GM19193 (cell line): ENCODE measurements around the gene FRMD4B.

ENCODE experiments used
- POLR2A ChIP-seq: IDR thresholded peaks from 4 replicates; pipeline ENCODE4 v1.6.1; 2011; ENCODE audit not compliant: insufficient read depth, insufficient read length; ENCODE audit errors: extremely low read depth

FRMD4B gene

DNA sequence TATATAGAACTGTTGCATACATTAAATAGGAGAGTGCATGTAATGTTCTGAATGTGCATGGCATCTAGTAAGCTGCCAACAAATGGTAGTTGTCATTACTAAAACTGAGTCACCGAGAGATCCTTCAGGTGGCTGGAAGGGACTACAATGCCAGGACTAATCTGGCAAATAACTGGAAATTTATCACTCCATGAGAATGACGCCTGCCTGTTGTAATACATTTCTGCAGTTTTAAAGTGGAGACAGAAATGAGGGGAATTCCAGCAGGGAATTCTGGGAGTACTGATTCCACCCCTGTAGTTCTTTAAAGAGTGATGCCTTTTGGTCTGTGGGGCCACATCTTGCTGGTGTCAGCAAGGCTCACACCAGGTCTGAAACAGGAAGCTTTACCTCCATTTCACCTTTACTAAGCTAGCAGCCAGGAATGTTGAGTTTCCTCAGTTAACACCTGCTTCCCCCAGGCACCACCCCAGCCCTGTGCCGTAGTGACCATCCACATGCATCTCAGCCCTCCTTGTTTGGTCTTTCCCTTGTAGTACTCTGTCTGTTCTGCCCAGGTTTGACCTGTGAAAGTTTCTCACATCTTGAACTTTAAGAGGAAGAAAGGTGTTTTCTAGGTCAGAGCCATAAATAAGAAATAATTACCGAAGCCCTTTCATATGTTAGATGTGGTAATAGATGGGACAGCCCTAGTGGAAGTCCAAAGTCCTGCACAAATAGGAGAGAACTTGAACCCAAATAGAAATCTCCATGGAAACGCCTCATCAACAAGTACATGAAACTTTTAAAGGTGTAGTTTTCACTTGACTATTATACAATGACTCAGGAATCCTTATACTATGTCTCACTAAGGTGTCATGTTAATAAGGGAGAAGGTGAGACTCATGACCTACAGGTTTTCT lies 206.8 kb downstream of the FRMD4B start:
- no peak for TF ChIP-seq POLR2A

DNA sequence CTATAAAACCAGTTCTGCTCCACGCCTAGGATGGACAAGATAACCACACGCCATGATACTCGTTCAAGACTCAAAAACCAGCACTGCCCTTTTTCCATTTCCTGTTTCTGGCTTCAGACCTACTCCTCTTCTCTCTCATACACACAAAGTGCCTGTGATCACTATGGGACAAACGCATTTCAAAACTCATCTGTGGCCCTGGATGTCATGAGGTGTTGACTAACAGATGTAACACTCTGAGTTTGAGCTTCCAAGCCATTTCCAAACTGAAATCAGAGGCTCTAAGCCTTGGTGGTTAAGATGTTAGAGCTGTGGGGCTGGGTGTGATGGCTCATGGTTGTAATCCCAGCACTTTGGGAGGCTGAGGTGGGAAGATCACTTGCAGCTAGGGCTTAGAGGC lies 207.8 kb downstream of the FRMD4B start:
- no peak for TF ChIP-seq POLR2A

DNA sequence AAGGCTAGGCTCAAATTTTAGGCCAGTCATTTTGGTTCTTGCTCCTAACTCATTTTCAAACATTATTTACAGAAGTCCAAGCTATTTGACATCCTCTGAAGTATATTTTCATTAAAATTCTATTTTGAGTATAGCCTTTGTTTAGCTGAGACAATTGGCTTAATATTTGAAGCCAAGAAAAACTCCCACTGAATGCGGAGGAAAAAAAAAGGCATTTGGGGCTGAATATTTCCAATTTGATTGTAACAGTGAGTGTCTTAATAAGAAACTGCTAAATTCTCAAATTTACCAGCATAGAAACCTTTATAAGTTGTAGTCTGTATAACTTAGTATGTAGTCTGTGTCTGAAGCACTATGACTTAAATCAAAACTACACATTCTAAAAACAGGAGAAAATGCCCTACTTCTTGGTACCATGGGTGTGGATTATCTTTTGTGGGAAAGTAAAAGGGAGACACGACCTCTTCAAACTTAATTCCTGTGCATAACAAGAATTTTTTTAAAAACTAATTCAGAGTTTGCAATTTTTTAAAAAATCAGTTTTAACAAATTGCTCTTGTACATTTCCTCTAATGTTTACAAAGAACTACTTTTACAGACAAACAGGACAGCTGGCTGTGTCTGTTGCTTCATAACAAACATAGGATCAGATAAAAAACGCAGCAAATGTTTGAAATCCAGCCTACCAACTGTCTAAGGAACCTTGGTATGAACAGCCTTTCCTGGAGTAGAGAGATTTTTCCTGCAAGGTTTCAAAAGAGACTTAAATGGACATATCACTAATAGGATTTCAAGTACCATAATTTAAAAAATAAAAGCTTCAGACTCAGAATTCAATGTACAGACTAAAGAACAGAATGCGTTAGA lies 210.8 kb downstream of the FRMD4B start:
- no peak for TF ChIP-seq POLR2A

DNA sequence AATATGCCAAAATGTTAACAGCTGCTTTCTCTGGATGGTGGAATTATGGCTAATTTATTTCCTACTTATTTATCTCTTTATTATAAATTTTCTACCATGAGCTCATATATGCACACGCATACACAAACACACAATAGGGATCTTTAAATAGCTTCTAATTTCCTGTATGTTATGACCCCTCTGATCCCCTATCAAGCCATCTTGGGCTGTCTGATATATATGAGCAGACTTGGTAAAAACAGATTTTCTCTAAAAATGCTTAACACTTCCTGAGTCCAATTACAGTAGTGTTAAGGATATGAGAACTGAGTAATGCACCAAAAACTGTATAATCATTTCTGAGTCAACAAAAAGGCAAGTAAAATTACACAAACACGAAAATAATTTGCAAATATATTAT lies 211.4 kb downstream of the FRMD4B start:
- TF ChIP-seq POLR2A, result no peak

DNA sequence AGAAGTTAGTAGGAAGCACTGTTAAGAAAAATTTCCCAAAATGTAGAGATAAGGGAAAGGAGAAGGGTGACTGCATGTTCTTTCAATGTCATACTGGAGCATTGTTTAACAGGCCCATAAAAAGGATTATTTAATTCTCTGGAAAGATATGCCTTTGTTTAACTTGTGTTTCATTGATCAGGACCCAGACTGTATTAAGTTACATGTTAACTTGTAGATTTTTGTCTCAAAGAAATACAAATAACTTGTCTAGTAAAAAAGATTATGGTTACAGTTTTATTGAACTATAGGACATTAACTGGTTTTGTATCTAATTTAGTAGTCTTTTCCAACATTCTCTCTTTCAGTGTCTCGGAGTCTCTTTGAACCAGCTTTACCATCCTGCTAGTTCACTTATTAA lies 213.8 kb downstream of the FRMD4B start:
- no peak for TF ChIP-seq POLR2A

DNA sequence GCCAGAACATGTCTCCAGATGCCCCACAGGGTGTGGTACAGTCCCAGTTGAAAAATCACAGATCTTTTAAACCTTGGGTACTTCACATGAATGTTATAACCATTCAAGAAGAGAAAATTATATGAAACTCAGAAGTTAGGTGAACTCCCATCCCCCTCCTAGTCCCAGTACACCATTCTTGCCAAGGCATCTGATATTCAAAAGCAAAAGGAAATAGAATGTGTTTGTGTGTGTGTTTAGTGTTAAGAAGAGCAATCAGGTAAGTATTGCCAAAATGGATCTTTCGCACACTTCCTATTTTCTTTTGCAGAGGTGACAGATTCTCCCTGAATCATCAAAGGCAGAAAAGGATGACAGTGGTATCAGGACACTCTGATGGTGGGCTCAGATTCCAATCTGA lies 219.4 kb downstream of the FRMD4B start:
- TF ChIP-seq POLR2A, result no peak

DNA sequence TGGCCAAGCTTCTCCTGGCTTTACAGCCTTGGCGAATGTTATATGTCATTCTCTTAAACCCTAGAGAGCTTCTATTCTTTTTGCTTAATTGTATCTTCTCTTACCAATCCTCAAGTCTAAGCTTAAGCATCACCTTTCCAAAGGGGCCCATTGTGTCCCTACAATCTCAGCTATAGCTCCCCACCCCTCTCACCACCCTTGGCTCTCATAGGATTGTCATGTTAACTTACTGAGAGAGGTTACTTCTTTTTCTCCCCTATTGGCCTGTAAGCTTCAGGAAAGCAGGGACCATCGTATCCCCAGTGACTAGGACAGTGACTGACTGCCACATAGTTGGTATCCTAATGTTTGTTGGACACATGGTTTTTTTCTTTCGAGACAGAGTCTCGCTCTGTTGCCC lies 220.1 kb downstream of the FRMD4B start:
- TF ChIP-seq POLR2A, result no peak

DNA sequence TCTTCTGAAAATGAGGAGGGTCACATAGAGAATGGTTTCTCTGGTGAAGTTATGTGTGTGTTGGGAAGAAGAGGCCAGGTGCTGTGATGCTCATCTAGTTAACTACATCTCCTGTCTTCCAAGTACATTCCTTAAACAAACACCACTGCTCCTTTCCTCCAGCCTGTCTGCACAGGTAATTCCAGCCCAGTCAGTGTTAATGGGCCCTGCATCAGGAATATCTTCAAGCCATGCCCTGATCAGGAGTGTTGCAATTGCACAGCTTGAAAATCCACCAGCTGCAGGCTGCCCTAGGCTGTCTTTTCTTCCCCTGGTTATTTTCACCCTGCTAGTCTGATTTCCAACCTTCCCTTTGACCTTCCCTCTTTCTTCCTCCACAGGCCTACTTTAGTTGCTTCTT lies 221.6 kb downstream of the FRMD4B start:
- TF ChIP-seq POLR2A, result no peak

DNA sequence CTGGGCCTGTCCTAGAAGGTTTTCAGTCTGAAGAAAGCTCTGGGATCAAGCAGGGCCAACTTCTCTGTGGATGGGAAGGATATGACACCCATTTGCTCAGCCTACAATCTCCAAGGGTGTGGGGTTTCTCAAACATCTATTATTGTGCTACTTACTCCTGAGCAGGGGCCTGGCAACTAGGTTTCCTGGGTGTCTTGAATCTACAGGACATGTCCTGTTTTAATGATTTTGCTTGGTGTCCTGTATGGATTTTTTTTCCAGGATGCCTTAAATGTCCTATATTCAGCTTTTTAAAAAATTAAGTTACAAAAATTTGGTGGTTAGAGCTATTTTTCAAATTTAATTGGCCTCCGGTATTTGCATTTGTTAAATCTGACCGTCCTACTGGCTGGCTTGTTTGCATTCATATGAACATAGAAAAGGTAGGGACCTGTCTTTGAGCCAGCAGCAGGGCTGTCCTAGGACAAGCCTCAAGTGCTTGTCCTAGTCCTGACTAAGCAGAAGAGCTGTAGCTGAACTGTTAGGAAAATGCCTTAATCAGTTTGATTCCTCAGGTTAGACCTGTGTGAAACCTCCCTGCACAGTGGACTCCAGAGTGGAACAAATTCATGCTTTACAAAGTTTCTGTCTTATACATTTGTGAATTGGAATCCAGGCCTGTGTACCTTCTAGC lies 223.4 kb downstream of the FRMD4B start:
- TF ChIP-seq POLR2A, result no peak

DNA sequence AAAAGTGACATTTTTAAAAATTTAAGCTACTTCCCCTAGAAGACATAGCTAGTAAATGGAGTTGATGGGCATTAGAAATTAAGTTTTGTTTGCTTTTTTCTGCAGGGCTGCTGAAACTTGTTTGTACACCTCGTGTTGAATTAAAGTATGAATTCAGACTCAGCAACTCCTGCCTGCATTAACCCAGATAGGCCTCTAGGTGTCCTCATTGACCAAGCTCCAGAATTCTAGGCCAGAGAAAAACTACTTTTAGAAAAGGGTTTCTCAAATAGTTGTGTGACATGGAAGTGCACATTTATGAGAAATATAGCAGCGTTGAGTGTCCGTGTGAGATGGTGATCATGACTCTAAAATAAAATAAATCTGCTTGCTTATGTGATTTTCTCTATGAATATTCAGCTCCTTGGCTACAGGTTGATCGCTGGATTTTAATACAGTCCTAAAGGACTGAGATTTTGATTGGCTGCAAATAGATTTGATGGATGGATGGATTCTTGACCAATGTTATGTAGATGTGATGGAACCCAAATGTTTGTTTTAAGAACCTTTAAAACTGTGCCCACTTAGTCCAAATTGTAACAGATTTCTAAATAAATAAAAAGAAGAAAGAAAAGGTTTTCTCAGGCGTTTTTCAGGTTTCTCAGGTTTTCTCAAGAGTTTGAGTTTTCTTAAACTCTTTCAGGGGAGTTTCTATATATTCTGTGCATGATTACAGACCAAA lies 224.1 kb downstream of the FRMD4B start:
- TF ChIP-seq POLR2A, result no peak

DNA sequence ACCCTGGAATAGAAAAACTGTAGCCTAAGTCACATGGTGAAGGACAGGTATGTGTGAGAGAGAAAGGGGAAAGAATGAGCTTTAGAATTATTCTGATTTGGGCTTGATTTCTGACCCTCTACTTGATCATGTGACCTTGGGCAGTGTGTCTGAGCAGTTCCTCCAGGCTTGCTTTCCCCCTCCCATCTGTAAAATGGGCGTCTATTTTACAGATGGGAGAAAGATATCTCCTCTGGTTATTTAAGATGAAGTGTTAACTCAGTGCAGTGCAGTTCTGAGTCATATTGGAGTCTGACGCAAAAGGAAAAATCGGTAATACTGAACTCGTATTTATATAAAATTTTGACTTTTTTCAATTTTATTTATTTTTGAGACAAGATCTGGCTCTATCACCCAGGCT lies 225.4 kb downstream of the FRMD4B start:
- TF ChIP-seq POLR2A, result no peak

DNA sequence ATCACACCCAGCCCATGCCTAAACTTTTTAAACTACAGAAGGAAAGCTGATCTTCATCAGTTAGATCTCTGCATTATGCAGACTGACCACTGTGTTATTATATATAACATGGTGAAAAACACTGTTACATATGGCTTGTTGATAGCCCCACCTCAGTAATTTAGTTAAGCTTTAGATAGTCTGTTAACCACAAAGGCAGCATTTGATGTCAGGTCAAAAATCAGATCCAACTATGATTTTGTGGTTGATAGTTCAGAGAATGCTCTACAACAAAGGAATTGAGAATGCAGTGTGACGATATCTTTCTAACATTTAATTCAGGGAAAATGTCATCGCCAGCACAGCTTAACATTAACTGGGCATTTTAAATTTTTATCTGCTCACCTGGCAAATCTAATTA lies 225.8 kb downstream of the FRMD4B start:
- TF ChIP-seq POLR2A, result no peak

DNA sequence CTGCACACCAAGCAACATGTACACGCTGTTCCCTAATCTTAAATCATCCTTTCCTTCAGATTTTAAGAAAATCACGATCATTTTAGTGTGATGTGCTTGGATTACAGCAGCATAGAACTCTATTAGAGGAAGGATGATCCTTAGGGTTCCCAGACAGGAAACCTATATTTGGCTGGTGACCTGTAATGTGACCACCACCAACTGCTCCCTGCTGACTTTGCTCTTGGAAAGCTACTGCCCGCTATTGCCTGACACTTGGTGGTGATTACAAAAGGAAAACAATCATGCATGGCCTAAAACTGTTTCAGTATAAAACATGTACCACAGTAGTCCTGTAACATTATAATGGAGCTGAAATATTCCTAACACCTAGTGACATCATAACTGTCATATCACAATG lies 236.3 kb downstream of the FRMD4B start:
- no peak for TF ChIP-seq POLR2A

DNA sequence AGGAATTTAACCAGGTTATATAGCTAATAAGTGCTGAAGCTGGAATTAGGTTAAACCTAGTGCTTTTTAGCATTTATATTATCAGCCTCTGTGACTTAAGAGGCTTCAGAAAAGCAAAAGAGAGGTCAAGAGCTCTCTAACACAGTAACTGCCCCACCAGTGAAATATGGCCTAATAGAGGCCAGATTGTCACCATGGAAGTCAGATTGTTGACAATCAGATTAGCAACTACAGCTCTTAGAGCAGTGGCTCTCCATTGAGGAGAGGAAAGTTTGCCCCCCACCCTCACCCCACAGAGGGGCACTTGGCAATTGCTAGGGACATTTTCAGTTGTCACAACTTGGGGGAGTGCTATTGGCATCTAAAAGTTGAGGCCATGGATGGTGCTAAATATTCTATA lies 240.2 kb downstream of the FRMD4B start:
- no peak for TF ChIP-seq POLR2A
